Measurements from ENCODE around the gene KLK5.

DNA sequence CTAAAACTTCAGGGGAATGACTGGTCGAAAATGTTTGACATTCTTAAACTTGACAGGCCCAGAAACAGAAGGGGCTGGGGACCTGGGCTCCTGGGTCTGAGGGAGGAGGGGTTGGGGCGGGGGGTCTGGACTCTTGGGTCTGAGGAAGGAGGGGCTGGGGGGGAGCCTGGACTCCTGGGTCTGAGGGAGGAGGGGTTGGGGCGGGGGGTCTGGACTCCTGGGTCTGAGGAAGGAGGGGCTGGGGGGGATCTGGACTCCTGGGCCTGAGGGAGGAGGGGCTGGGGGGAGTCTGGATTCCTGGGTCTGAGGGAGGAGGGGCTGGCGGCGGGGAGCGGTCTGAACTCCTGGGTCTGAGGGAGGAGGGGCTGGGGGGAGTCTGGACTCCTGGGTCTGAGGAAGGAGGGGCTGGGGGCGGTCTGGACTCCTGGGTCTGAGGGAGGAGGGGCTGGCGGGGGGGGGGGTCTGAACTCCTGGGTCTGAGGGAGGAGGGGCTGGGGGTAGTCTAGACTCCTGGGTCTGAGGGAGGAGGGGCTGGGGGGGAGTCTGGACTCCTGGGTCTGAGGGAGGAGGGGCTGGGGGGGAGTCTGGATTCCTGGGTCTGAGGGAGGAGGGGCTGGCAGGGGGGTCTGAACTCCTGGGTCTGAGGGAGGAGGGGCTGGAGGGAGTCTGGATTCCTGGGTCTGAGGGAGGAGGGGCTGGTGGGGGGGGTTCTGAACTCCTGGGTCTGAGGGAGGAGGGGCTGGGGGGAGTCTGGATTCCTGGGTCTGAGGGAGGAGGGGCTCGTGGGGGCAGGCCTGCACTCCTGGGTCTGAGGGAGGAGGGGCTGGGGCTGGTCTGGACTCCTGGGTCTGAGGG, 22.1 kb upstream of the KLK5 start:
- TF ChIP-seq, protein P1, sequence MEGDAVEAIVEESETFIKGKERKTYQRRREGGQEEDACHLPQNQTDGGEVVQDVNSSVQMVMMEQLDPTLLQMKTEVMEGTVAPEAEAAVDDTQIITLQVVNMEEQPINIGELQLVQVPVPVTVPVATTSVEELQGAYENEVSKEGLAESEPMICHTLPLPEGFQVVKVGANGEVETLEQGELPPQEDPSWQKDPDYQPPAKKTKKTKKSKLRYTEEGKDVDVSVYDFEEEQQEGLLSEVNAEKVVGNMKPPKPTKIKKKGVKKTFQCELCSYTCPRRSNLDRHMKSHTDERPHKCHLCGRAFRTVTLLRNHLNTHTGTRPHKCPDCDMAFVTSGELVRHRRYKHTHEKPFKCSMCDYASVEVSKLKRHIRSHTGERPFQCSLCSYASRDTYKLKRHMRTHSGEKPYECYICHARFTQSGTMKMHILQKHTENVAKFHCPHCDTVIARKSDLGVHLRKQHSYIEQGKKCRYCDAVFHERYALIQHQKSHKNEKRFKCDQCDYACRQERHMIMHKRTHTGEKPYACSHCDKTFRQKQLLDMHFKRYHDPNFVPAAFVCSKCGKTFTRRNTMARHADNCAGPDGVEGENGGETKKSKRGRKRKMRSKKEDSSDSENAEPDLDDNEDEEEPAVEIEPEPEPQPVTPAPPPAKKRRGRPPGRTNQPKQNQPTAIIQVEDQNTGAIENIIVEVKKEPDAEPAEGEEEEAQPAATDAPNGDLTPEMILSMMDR (conservative IDR thresholded peaks at IDR 0.05; ENCODE audit: low read length): no peak
- no peak for TF ChIP-seq EZH2phosphoT487 (IDR thresholded peaks at IDR 0.05; ENCODE audit: borderline replicate concordance, low read depth, low read length)
